ENCODE data around the gene STK39.
A peak's percentile ranks its signal among the peaks of the same experiment; 100 is the strongest.

The STK39 gene

DNA sequence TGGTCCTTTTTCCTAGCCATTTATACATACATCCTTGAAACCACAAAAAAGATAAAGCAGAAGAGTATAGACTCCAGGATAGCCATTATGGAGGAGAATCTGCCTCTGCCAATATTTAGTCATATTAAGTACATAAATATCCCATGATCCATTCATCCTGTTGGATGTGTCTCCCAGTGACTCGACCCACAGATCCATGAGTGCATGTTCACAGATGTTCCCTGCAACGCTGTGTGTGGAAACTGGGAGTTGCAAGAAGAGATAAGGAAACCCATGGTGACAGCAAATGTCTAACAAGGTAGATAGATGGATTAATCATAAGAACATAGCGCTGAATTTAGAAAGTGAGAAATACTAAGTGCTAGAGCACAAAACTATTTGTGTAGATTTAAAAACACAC lies 34.5 kb downstream of the STK39 start:
- Histone ChIP-seq H3K4me3 (IDR thresholded peaks at IDR 0.05; ENCODE audit: insufficient read depth, low read depth, low read length) (no peak overlapping the region), H3K9ac (no peak overlapping the region), H2AFZ (ENCODE audit: low read depth) (no peak overlapping the region), H3K4me2 (no peak overlapping the region), H3K36me3 (ENCODE audit: insufficient read depth) (no peaks in the 10 kb centered on the region), H3K4me1 (ENCODE audit: low read depth, poor library complexity, severe bottlenecking) (peaks cover 20% of the 10 kb centered on the region), H4K20me1 (ENCODE audit: insufficient read depth) (no peaks in the 10 kb centered on the region), H3K27me3 (ENCODE audit: insufficient read depth, low read depth) (no peaks in the 10 kb centered on the region), H3K27ac (no peak overlapping the region), H3K79me2 (ENCODE audit: insufficient read depth, low read depth) (no peaks in the 10 kb centered on the region)
- TF ChIP-seq, protein P1, sequence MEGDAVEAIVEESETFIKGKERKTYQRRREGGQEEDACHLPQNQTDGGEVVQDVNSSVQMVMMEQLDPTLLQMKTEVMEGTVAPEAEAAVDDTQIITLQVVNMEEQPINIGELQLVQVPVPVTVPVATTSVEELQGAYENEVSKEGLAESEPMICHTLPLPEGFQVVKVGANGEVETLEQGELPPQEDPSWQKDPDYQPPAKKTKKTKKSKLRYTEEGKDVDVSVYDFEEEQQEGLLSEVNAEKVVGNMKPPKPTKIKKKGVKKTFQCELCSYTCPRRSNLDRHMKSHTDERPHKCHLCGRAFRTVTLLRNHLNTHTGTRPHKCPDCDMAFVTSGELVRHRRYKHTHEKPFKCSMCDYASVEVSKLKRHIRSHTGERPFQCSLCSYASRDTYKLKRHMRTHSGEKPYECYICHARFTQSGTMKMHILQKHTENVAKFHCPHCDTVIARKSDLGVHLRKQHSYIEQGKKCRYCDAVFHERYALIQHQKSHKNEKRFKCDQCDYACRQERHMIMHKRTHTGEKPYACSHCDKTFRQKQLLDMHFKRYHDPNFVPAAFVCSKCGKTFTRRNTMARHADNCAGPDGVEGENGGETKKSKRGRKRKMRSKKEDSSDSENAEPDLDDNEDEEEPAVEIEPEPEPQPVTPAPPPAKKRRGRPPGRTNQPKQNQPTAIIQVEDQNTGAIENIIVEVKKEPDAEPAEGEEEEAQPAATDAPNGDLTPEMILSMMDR (conservative IDR thresholded peaks at IDR 0.05; ENCODE audit: low read depth, low read length), result no peak

DNA sequence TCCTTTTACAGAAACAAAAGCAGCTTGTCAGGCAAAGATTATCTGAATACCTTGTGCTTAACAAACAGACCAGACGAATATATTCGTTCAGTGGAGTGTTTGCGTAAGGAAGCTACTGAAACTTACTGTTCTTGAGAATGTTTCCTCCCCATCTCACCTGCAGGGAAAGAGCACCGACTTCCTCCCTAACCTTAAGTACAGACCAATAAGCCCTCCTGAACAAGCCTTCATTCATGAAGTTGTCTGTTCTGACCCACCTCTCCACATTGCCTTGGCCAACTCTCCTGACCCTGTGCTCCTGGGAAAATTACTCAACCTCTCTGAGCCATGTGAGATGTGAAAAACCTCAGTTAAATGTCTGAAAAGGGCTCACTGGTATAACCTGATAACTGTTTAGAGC lies 35.2 kb downstream of the STK39 start:
- Histone ChIP-seq H3K27ac (no peak overlapping the region), H3K4me1 (ENCODE audit: low read depth, poor library complexity, severe bottlenecking) (peaks cover 20% of the 10 kb centered on the region), H3K79me2 (ENCODE audit: insufficient read depth, low read depth) (no peaks in the 10 kb centered on the region), H3K27me3 (ENCODE audit: insufficient read depth, low read depth) (no peaks in the 10 kb centered on the region), H2AFZ (ENCODE audit: low read depth) (no peak overlapping the region), H3K9ac (no peak overlapping the region), H3K4me3 (IDR thresholded peaks at IDR 0.05; ENCODE audit: insufficient read depth, low read depth, low read length) (no peak overlapping the region), H3K4me2 (no peak overlapping the region), H4K20me1 (ENCODE audit: insufficient read depth) (no peaks in the 10 kb centered on the region), H3K36me3 (ENCODE audit: insufficient read depth) (no peaks in the 10 kb centered on the region)
- TF ChIP-seq, protein P1 (conservative IDR thresholded peaks at IDR 0.05; ENCODE audit: low read depth, low read length), result no peak

DNA sequence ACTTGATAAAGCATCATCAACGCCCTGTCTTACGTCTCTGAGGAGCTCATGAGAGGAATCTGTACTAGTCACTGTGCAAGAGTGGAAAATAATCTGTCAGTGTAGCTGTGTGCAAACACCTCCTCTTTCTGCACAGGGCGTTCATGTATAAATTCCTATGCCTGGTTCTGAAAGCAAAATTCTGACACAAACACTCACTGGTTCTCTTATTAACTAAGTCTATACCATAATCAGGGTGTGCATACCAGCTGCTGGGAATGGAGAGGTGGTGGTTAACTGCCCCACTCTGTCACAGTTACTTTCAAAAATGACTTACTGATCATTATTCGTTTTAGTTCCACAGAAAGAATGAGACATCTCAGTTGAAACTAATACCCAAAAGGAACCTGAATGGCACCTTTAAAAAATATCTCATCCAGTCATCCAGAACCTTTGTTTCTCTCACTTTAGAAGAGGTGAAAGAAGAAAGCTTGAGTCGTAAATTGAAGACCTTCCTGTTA lies 35.7 kb downstream of the STK39 start:
- Histone ChIP-seq H4K20me1 (ENCODE audit: insufficient read depth) (no peaks in the 10 kb centered on the region), H3K79me2 (ENCODE audit: insufficient read depth, low read depth) (no peaks in the 10 kb centered on the region), H3K27me3 (ENCODE audit: insufficient read depth, low read depth) (no peaks in the 10 kb centered on the region), H3K36me3 (ENCODE audit: insufficient read depth) (no peaks in the 10 kb centered on the region), H3K27ac (no peak overlapping the region), H2AFZ (ENCODE audit: low read depth) (no peak overlapping the region), H3K4me3 (IDR thresholded peaks at IDR 0.05; ENCODE audit: insufficient read depth, low read depth, low read length) (no peak overlapping the region), H3K4me1 (ENCODE audit: low read depth, poor library complexity, severe bottlenecking) (peaks cover 20% of the 10 kb centered on the region), H3K9ac (no peak overlapping the region), H3K4me2 (no peak overlapping the region)
- TF ChIP-seq, protein P1 (conservative IDR thresholded peaks at IDR 0.05; ENCODE audit: low read depth, low read length), result no peak

DNA sequence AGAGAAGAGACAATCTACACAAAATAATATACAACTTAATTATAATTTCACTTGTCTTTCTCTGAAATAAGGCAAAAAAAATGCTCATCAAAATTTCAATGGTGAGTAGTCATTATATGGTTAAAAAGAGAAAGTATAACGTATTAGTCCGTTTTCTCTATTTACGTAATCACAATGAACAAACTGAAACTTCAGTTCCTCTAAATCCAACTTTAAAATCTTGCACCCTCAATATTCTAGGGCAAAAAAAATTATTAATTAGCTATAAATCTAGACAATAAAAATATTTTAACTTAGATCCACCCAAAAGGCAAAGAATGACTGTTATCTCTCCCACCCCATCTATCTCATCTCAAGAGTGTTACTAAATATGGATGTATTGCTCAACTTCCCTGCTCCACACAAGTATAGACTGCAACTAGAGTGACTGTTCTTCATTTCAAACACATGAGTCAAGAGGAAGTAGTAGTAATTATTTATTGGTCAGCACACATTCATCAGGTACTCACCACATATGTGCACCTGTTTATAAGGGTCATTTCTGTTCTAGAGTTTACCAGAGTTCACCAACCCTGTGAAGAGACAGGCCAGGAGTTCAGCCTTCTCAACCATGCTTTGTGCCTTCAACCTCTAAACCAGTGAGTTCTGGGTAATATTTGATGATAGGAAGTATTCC lies 36.4 kb downstream of the STK39 start:
- no peaks in the 10 kb centered on the region for H3K36me3 ChIP-seq (ENCODE audit: insufficient read depth)
- peaks cover 20% of the 10 kb centered on the region for H3K4me1 ChIP-seq (ENCODE audit: low read depth, poor library complexity, severe bottlenecking)
- H3K4me3 ChIP-seq (IDR thresholded peaks at IDR 0.05; ENCODE audit: insufficient read depth, low read depth, low read length), result no peak overlapping the region
- H3K27me3 ChIP-seq (ENCODE audit: insufficient read depth, low read depth), result no peaks in the 10 kb centered on the region
- no peaks in the 10 kb centered on the region for H4K20me1 ChIP-seq (ENCODE audit: insufficient read depth)
- H3K4me2 ChIP-seq, result peak overlapping the region; percentile 7; the same call in 1 of the 2 replicates
- no peak overlapping the region for H3K9ac ChIP-seq
- H2AFZ ChIP-seq (ENCODE audit: low read depth), result no peak overlapping the region
- no peaks in the 10 kb centered on the region for H3K79me2 ChIP-seq (ENCODE audit: insufficient read depth, low read depth)
- TF ChIP-seq, protein P1 (conservative IDR thresholded peaks at IDR 0.05; ENCODE audit: low read depth, low read length), result no peak
- H3K27ac ChIP-seq, result no peak overlapping the region

Data from KMS-11 (cell line).